A673 (cell line): ENCODE data around the gene ASTN1. TPM values are rescaled to one million over a fixed set of nuclear protein-coding genes. Genes with fewer than 3 reads are reported as not detected.

Experiments used
- BruUV-seq: library from RNA; stranded (reverse); fragments of 400-500 nt; replicated peaks from 2 replicates; lab custom pipeline; 2021; lab: Mats Ljungman, UMichigan
- CTCF ChIA-PET: fragments of 300-600 bp; sonication (Branson Sonifier 250); formaldehyde crosslinking; loops from one replicate; lab custom pipeline; 2022; ENCODE audit warnings: antibody characterized with exemption; lab: Charles Lee
- POLR2A ChIA-PET: fragments of 300-600 bp; sonication (Branson Sonifier 250); formaldehyde crosslinking; loops from one replicate; lab custom pipeline; 2022; ENCODE audit warnings: antibody characterized with exemption; ENCODE audit not compliant: low non-redundant PET; lab: Charles Lee
- DNase-seq: peaks from one replicate; pipeline ENCODE4 v3.0.0-alpha.2; 2015; ENCODE audit warnings: low spot score
- H3K27ac ChIP-seq: fragments of 200-600 bp; sonication (generic); 2 replicates; pipeline ENCODE4 v1.5.1; 2016; ENCODE audit warnings: mixed run types, low read depth, mild to moderate bottlenecking, mixed read lengths, antibody characterized with exemption, low read length; ENCODE audit not compliant: poor library complexity, severe bottlenecking
- H3K27me3 ChIP-seq: fragments of 200-600 bp; sonication (generic); replicated peaks from 2 replicates; pipeline ENCODE4 v1.6.1; 2017; ENCODE audit warnings: mixed run types, low read depth, mild to moderate bottlenecking, mixed read lengths, antibody characterized with exemption, low read length; ENCODE audit not compliant: insufficient read depth, poor library complexity
- H3K36me3 ChIP-seq: fragments of 200-600 bp; sonication (generic); 2 replicates; pipeline ENCODE4 v1.6.1; 2016; ENCODE audit warnings: mixed run types, mild to moderate bottlenecking, mixed read lengths, antibody characterized with exemption, low read length; ENCODE audit not compliant: insufficient read depth, poor library complexity, severe bottlenecking
- H3K4me1 ChIP-seq: fragments of 200-600 bp; sonication (generic); 2 replicates; pipeline ENCODE4 v1.6.1; 2017; ENCODE audit warnings: mixed run types, mild to moderate bottlenecking, mixed read lengths, antibody characterized with exemption, low read length; ENCODE audit not compliant: insufficient read depth, poor library complexity, severe bottlenecking
- H3K4me3 ChIP-seq: fragments of 200-600 bp; sonication (generic); 2 replicates; pipeline ENCODE4 v1.5.1; 2016; ENCODE audit warnings: low read depth, mixed run types, mild to moderate bottlenecking, mixed read lengths, low read length; ENCODE audit not compliant: poor library complexity, severe bottlenecking
- H3K9me3 ChIP-seq: fragments of 200-600 bp; sonication (generic); 2 replicates; pipeline ENCODE4 v1.6.1; 2016; ENCODE audit warnings: mixed run types, low read depth, mild to moderate bottlenecking, mixed read lengths, antibody characterized with exemption, low read length; ENCODE audit not compliant: poor library complexity, severe bottlenecking
- EZH2 ChIP-seq: fragments of 200-600 bp; sonication (generic); IDR thresholded peaks from 2 replicates; pipeline ENCODE4 v1.6.1; 2017; ENCODE audit warnings: borderline replicate concordance, low read depth, mild to moderate bottlenecking, mixed read lengths, antibody characterized with exemption, low read length; ENCODE audit not compliant: poor library complexity, severe bottlenecking
- intact Hi-C: fragments of 100-400 bp; cut with micrococcal nuclease; formaldehyde crosslinking; loops from one replicate; pipeline ENCODE4 v1.10.0; 2022; ENCODE audit not compliant: unreplicated experiment
- total RNA-seq: library from RNA; stranded (reverse); gene quantifications from 2 replicates; pipeline ENCODE4 v1.2.3, GENCODE V29; 2021
- TF ChIP-seq, protein P1 (sequence below): fragments of 300-800, 200-600 bp; sonication (generic); conservative IDR thresholded peaks from 2 replicates; pipeline ENCODE4 v1.5.1; 2017; ENCODE audit warnings: low read depth, mild to moderate bottlenecking, antibody characterized with exemption, low read length, moderate library complexity, mixed read lengths

ASTN1 gene
- total RNA-seq, 1 experiment from 2014 or later, result 0.41 TPM

GRCh38 chr1:177001556-177001955, 163.0 kb downstream of the ASTN1 start:
- TF ChIP-seq, protein P1, sequence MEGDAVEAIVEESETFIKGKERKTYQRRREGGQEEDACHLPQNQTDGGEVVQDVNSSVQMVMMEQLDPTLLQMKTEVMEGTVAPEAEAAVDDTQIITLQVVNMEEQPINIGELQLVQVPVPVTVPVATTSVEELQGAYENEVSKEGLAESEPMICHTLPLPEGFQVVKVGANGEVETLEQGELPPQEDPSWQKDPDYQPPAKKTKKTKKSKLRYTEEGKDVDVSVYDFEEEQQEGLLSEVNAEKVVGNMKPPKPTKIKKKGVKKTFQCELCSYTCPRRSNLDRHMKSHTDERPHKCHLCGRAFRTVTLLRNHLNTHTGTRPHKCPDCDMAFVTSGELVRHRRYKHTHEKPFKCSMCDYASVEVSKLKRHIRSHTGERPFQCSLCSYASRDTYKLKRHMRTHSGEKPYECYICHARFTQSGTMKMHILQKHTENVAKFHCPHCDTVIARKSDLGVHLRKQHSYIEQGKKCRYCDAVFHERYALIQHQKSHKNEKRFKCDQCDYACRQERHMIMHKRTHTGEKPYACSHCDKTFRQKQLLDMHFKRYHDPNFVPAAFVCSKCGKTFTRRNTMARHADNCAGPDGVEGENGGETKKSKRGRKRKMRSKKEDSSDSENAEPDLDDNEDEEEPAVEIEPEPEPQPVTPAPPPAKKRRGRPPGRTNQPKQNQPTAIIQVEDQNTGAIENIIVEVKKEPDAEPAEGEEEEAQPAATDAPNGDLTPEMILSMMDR, result no peak
- TF ChIP-seq EZH2, result no peak
- no TSS peak for BruUV-seq
- no peaks in the 10 kb centered on the region for H3K9me3 ChIP-seq
- no peak overlapping the region for H3K27ac ChIP-seq
- ChIA-PET POLR2A (no interaction called here), CTCF (no interaction called here)
- intact Hi-C loops, result no loop called here
- no peaks in the 10 kb centered on the region for H3K27me3 ChIP-seq
- no peaks in the 10 kb centered on the region for H3K36me3 ChIP-seq
- peaks cover 15% of the 10 kb centered on the region for H3K4me1 ChIP-seq
- DNase-seq, result no peak
- H3K4me3 ChIP-seq, result no peak overlapping the region

GRCh38 chr1:176998183-176998795, 166.2 kb downstream of the ASTN1 start:
- BruUV-seq, result no TSS peak
- H3K9me3 ChIP-seq, result no peaks in the 10 kb centered on the region
- H3K4me3 ChIP-seq, result no peak overlapping the region
- H3K27me3 ChIP-seq, result no peaks in the 10 kb centered on the region
- intact Hi-C loops, result no loop called here
- DNase-seq, result peak; percentile 79
- no peaks in the 10 kb centered on the region for H3K36me3 ChIP-seq
- H3K4me1 ChIP-seq, result peaks cover 15% of the 10 kb centered on the region
- H3K27ac ChIP-seq, result no peak overlapping the region
- ChIA-PET CTCF (no interaction called here), POLR2A (no interaction called here)
- TF ChIP-seq, protein P1, result no peak
- no peak for TF ChIP-seq EZH2

GRCh38 chr1:176996456-176997090, 167.9 kb downstream of the ASTN1 start:
- Histone ChIP-seq H3K27me3 (no peaks in the 10 kb centered on the region), H3K36me3 (no peaks in the 10 kb centered on the region), H3K4me3 (no peak overlapping the region), H3K9me3 (no peaks in the 10 kb centered on the region), H3K27ac (no peak overlapping the region), H3K4me1 (peaks cover 15% of the 10 kb centered on the region)
- no TSS peak for BruUV-seq
- intact Hi-C loops, result no loop called here
- CTCF ChIA-PET, result no interaction called here
- POLR2A ChIA-PET, result no interaction called here
- TF ChIP-seq, protein P1, result no peak
- TF ChIP-seq EZH2, result no peak
- peak; percentile 27 for DNase-seq
